Measurements from ENCODE around the gene NAALADL2.

DNA sequence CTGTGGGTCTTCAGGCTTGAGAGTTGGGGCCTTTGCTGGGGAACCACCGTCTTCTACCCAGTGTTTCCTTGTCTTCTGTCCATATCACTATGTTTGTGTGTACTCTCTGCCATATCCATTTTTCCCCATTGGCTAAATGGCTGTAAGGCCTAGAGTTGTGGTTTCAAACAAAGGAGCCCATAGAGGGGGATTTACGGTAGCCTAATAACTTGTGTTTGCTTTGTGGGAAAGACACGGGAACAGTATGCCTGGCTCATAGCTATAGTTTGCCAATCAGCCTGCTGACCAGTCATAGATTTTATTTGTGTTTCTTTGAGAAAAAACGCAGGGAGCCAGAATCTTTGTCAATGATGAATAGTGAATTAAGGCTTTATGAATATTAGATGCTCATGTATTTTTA, 554.8 kb downstream of the NAALADL2 start:
- TF ChIP-seq, protein P1, sequence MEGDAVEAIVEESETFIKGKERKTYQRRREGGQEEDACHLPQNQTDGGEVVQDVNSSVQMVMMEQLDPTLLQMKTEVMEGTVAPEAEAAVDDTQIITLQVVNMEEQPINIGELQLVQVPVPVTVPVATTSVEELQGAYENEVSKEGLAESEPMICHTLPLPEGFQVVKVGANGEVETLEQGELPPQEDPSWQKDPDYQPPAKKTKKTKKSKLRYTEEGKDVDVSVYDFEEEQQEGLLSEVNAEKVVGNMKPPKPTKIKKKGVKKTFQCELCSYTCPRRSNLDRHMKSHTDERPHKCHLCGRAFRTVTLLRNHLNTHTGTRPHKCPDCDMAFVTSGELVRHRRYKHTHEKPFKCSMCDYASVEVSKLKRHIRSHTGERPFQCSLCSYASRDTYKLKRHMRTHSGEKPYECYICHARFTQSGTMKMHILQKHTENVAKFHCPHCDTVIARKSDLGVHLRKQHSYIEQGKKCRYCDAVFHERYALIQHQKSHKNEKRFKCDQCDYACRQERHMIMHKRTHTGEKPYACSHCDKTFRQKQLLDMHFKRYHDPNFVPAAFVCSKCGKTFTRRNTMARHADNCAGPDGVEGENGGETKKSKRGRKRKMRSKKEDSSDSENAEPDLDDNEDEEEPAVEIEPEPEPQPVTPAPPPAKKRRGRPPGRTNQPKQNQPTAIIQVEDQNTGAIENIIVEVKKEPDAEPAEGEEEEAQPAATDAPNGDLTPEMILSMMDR (IDR thresholded peaks at IDR 0.05; ENCODE audit: borderline replicate concordance, extremely low read depth, low read length, poor library complexity, severe bottlenecking) = no peak
- TF ChIP-seq EZH2 (IDR thresholded peaks at IDR 0.05; ENCODE audit: borderline replicate concordance, low read depth, low read length, severe bottlenecking) = no peak

Data from DND-41 (cell line).